Mesothelial cell of epicardium (in vitro differentiated cells): ENCODE data around the gene DHFR. TPM values are rescaled to one million over a fixed set of nuclear protein-coding genes. Genes with fewer than 3 reads are reported as not detected.

ENCODE experiments used
- DNase-seq, 2 experiments: peaks; one replicate each; pipeline ENCODE4 v3.0.0; 2021; ENCODE audit warnings: low spot score in 2 of 2; ENCODE audit not compliant: unreplicated experiment in 2 of 2
- H3K27ac Mint-ChIP-seq: 2 replicates; pipeline ENCODE4 v1.8.0; 2021; ENCODE audit warnings: mixed read lengths
- H3K27me3 Mint-ChIP-seq: 2 replicates; pipeline ENCODE4 v1.8.0; 2021; ENCODE audit warnings: low read depth, mixed read lengths
- H3K36me3 Mint-ChIP-seq: 2 replicates; pipeline ENCODE4 v1.8.0; 2021; ENCODE audit warnings: mixed read lengths
- H3K4me1 Mint-ChIP-seq: 2 replicates; pipeline ENCODE4 v1.8.0; 2021; ENCODE audit warnings: mixed read lengths
- H3K4me3 Mint-ChIP-seq: 2 replicates; pipeline ENCODE4 v1.8.0; 2021; ENCODE audit warnings: mild to moderate bottlenecking, moderate library complexity, mixed read lengths
- H3K9me3 Mint-ChIP-seq: 2 replicates; pipeline ENCODE4 v1.8.0; 2021; ENCODE audit warnings: mixed read lengths
- CTCF ChIP-seq: fragments of 200-600 bp; sonication (generic); IDR thresholded peaks from one replicate; pipeline ENCODE4 v1.5.0; 2021; ENCODE audit warnings: antibody characterized with exemption; ENCODE audit not compliant: unreplicated experiment
- total RNA-seq: library from RNA; stranded (reverse); gene quantifications from 3 replicates; pipeline ENCODE4 v1.2.1, GENCODE V29; 2021

DHFR gene
- total RNA-seq, 1 donor from 2014 or later = 30.9 TPM

GRCh38 chr5:80634193-80634592, 20.6 kb downstream of the DHFR start:
- Mint-ChIP-seq H3K27me3 (no peaks in the 10 kb centered on the region), H3K9me3 (no peaks in the 10 kb centered on the region), H3K4me3 (no peak overlapping the region), H3K36me3 (peaks cover 29% of the 10 kb centered on the region), H3K4me1 (peaks cover 11% of the 10 kb centered on the region), H3K27ac (peak overlapping the region; percentile 43)
- DNase-seq = no peak
- TF ChIP-seq CTCF = no peak

DNA sequence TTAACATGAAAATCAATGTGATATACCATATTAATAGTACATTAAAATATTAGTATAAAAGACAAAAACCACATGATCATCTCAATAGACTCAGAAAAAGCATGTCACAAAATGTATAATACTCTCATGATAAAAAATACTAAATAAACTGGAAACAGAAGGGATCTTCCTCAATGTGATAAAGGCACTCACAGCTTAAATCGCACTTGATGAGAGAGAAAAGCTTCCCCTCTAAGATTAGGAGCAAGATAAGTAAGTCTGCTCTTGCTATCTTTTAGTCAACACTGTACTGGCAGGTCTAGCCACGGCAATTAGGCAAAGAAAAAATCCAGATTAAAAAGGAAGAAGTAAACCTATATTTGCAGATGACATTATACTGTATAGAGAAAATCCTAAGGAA, 22.1 kb downstream of the DHFR start:
- Mint-ChIP-seq H3K27me3 (no peaks in the 10 kb centered on the region), H3K4me1 (peaks cover 11% of the 10 kb centered on the region), H3K4me3 (no peak overlapping the region), H3K9me3 (no peaks in the 10 kb centered on the region), H3K27ac (no peak overlapping the region), H3K36me3 (peaks cover 19% of the 10 kb centered on the region)
- no peak for TF ChIP-seq CTCF
- DNase-seq = no peak

- Mint-ChIP-seq H3K36me3 (peaks cover 16% of the 10 kb centered on the region), H3K27ac (no peak overlapping the region), H3K27me3 (no peaks in the 10 kb centered on the region), H3K4me1 (peaks cover 11% of the 10 kb centered on the region), H3K9me3 (no peaks in the 10 kb centered on the region), H3K4me3 (no peak overlapping the region)
- TF ChIP-seq CTCF = no peak
- DNase-seq = no peak
Observed at GRCh38 chr5:80631278-80632259, 23.2 kb downstream of the DHFR start.

DNA sequence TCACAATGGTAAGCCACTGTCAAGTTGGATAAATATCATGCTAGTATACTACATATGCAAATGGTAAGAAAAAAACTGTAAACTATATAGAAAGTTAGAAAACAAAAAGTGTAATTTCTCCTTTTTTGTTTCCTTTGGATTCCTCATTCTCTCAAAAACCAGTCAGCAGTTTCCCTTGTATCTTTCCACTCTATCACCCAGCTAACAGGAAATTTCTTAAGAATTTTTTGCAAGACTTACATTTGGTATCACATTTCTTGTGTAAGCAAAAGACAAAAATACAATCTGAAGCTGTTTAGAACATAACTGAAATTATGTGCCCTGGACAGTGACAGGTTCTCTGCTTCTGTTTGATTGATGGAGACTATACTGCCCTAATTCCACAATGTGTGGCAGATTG, 25.5 kb downstream of the DHFR start:
- Mint-ChIP-seq H3K4me1 (peaks cover 8% of the 10 kb centered on the region), H3K27me3 (no peaks in the 10 kb centered on the region), H3K4me3 (no peak overlapping the region), H3K27ac (no peak overlapping the region), H3K36me3 (peaks cover 14% of the 10 kb centered on the region), H3K9me3 (no peaks in the 10 kb centered on the region)
- no peak for DNase-seq
- no peak for TF ChIP-seq CTCF

- Mint-ChIP-seq H3K27ac (no peak overlapping the region), H3K4me3 (no peak overlapping the region), H3K36me3 (peaks cover 12% of the 10 kb centered on the region), H3K27me3 (no peaks in the 10 kb centered on the region), H3K9me3 (no peaks in the 10 kb centered on the region), H3K4me1 (no peaks in the 10 kb centered on the region)
- TF ChIP-seq CTCF = no peak
- DNase-seq = no peak
Observed at GRCh38 chr5:80625230-80625629, 29.6 kb downstream of the DHFR start.
